Medulla oblongata (tissue), 1 donor: ENCODE results near the gene APBA2.
"Not testable (repeated sequence)": the region's sequence is repeated elsewhere in the genome, so short reads cannot be mapped to it uniquely, and the experiment has no call there.

Experiments used
- DNase-seq: peaks from one replicate; pipeline ENCODE4 v3.0.0-alpha.2; 2015; ENCODE audit errors: extremely low spot score

APBA2 gene

GRCh38 chr15:29159771-29160455, 274.1 kb downstream of the APBA2 start:
- no peak for DNase-seq

GRCh38 chr15:29162411-29162810, 276.6 kb downstream of the APBA2 start:
- no peak for DNase-seq

- DNase-seq = not testable (repeated sequence)
Measured at GRCh38 chr15:29167122-29167521, 281.3 kb downstream of the APBA2 start.
